Tibial nerve (tissue), 4 donors: ENCODE measurements around the gene CTTNBP2.

Experiments used
- EP300 ChIP-seq, 2 donors: sonication (generic); formaldehyde crosslinking; IDR thresholded peaks; one replicate each; pipeline ENCODE4 v1.6.1; 2017; ENCODE audit warnings: antibody characterized with exemption in 2 of 2, mild to moderate bottlenecking in 1 of 2
- POLR2A ChIP-seq, 2 donors: fragments of 450-650 bp; IDR thresholded peaks; one replicate each; pipeline ENCODE4 v1.6.1; 2017; ENCODE audit warnings: antibody characterized with exemption in 2 of 2, mild to moderate bottlenecking in 2 of 2, moderate library complexity in 2 of 2
- TF ChIP-seq, protein P1 (sequence below), 5 experiments: fragments of 200-600 bp in 3 of 5; fragments of 450-650 bp in 2 of 5; sonication (generic) in 3 of 5; IDR thresholded peaks; one replicate each; pipeline ENCODE4 v1.5.1; 2016 to 2019; ENCODE audit warnings: antibody characterized with exemption in 5 of 5, mild to moderate bottlenecking in 3 of 5, moderate library complexity in 2 of 5

DNA sequence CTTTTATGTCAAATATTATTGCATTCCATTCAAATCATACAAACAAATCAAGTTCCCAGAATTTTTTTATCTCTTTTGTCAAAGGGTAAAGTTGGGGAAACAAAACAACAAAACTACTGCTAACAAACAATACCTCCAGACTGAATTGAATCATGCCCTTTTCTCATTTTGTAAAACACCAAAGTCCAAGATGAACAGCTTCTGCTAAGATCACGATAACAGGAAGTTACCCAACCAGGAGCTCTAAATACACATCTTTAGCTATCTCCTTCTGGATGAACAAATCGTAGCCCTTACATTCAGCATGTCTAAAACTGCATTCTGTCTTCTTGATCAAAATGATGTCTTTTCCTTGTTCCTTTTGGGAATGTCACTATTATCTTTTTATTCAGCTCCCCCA is 97.4 kb downstream of the CTTNBP2 start:
- TF ChIP-seq, protein P1, sequence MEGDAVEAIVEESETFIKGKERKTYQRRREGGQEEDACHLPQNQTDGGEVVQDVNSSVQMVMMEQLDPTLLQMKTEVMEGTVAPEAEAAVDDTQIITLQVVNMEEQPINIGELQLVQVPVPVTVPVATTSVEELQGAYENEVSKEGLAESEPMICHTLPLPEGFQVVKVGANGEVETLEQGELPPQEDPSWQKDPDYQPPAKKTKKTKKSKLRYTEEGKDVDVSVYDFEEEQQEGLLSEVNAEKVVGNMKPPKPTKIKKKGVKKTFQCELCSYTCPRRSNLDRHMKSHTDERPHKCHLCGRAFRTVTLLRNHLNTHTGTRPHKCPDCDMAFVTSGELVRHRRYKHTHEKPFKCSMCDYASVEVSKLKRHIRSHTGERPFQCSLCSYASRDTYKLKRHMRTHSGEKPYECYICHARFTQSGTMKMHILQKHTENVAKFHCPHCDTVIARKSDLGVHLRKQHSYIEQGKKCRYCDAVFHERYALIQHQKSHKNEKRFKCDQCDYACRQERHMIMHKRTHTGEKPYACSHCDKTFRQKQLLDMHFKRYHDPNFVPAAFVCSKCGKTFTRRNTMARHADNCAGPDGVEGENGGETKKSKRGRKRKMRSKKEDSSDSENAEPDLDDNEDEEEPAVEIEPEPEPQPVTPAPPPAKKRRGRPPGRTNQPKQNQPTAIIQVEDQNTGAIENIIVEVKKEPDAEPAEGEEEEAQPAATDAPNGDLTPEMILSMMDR (IDR thresholded peaks at IDR 0.05): no peak
- TF ChIP-seq EP300 (IDR thresholded peaks at IDR 0.05): no peak
- TF ChIP-seq POLR2A (IDR thresholded peaks at IDR 0.05): no peak
